AML-193 (cell line): ENCODE data around the gene CBFA2T3.

Experiments used
- DNase-seq, 2 experiments: peaks; one replicate each; lab custom pipeline; 2025; lab: John Stamatoyannopoulos, UW

The CBFA2T3 gene

DNA sequence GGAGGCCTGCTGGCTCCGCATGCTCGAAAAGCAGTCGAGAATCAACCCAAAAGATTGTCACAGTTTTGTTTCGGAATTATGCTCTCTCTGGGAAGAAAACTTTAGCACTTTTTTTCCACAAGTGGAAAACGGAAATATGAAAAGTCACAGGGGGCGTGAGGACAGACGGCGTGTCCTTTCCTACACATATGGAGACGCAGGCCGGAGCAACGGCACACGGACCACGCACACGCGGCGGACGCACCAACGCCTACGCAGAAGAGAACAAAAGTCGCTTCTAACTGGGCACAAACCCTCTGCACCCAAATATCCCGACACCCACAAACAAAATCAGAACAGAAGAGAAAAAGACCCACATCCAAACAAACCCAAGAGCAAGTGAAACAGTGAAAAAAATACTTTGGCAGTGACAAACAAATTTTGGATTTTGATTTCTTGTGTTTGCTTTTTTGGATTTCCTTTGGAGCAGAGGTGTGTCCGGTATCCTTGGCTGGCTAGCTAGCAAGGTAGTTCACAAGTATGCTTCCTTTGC is 101.2 kb downstream of the CBFA2T3 start:
- DNase-seq: no peak

DNA sequence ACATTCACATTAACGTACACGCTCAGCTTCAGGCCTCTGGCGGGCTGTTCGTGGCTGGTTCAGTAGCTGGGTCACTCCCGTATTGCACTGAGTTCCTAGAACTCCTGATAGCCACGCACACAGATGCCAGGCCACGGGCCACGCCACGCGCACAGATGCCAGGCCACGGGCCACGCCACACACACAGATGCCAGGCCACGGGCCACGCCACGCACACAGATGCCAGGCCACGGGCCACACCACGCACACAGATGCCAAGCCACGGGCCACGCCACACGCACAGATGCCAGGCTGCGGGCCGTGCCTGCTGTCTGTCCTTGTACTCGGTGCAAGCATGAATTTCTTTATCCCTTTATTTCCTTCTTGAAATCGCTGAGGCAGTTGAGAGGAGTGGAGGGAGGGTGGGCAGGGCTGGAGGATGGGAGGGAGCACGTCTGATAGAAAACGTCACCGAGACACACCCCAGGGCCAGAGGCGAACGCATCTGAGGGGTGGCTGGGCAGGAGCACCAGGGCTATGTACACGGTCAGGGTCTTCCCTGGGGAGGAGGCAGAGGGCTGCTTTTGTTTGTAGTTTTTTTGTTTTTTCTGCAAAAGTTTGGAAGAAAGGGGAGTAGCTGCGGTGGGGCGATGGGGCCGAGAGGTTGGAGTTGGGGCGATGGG is 101.9 kb downstream of the CBFA2T3 start:
- DNase-seq: no peak

DNA sequence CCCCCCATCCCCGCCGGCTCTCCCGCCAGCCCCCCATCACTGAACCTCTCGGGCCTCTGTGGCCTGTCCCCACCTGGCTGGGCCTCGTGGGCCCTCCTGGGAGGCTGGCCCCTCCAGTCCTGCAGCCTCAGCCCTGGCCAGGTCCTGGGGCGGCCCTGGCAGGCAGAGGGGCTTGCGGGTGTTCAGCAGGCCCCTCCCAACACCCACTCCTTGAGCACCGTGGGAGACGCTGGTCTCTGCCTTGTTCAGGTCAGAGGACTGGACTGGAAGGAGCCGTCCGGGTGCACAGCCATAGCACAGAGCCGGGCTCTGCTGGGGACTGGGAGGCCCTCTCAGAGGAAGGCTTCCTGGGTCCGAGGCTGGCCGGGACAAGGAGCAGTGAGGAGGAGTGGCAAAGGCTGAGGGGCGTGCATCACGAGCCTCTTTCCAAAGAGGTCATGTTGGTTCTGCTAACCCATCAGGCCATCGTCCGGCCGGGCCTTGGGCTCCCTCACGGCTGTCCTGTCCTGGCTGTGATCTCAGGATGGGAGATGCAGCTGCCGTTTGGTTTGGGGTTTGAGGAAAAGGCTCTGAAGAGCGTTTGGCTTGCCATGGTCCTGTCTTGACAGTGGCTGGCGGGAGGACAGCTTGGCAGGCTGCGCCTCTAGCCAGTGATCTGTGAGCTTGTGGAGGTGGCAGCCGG is 104.2 kb downstream of the CBFA2T3 start:
- DNase-seq: no peak

DNA sequence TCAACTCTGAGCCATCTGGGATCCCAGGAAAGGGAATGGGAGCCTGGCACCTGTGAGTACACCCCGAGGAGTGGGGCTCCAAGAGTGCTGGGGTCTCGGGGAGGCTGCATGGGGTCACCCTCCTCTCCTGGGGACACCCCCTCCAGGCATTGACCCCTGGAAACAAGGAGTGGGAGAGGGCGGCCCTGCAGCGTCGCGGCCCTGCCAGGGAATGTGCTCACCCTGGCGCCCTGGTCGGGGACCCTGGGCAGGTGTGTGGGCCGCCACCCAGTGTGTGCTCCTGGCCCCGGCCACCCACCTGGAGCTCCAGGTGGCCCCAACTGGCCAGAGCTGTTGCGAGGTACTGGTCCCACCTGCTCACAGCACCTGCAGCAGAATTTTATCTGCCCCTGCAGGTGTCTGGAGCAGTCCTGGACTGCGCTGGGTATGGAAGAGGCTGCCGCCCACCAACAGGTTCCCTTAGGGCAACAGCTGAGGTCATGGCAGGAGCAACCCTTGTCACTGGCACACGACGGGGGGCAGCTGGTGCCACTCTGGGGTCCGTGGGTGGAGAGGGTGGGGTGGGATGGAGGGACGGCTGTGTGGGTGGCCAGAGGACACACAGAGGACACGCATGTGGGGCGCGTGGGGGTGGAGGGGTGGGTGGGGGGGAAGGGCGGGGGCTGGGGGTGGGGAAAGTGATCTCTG is 105.1 kb downstream of the CBFA2T3 start:
- no peak for DNase-seq

DNA sequence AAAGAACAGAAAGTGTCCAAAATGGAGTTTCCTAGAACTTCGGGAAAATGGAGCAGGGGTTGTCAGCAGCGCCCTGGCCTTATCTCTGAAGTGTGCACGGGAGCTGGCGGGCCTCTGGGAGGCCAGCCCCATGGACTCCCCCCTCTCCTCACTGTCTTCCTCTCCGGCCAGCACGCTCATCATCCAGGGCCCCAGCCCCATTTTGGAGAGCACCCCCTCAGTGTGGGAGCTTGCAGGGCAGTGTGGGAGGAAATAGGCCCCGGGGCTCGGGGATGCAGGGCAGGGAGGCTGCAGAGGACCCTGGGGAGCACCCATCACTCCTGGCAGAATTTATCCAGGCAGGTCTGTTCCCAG is 105.7 kb downstream of the CBFA2T3 start:
- DNase-seq: no peak

DNA sequence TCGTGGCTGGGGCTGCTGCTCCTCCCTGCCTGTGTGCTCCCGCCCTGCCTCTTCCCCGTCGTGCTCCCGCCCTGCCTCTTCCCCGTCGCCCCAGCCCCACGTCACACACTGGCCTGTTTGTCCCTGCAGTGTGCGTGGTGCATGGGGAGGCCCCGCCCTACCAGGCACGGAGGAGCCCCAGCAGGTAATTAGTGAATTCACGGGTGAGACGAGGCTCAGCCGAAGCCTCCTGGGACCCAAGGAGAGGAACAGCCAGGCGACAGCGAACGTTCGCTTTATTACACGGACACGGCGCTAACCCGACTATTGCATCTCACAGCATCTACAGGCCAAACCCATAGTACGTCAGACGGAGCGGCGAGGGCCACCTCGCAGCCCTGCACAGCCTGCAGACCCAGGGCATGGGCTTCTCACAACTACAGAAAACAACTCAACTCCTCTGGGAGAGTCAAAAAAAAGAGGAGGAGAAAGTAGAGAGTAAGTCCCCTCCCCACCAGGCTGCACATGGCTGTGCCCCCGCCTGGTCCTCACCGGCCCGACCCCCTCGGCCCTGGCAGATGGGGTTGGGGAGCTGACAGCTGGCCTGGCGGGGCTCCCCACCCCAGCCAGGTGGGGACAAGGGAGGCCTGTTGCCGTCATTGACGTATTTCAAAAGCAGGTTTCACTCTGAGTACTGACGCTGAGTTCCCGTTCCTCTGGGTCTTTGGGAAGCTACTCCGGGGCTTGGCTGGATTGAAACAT is 106.2 kb downstream of the CBFA2T3 start:
- no peak for DNase-seq

DNA sequence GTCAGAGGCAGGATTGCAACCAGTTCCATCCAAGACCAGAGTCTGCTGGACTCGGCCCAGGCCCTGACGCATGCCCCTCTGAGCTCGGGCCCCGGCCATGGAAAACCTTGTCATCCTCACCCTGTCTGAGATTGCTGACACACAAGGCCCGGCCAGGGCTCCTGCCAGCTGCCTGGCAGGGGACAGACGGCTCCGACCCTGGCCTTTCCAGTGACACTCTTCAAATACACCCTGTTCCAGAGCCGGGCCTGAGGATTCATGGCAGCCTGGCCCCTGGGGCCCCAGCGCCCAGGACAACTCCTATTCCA is 107.4 kb downstream of the CBFA2T3 start:
- no peak for DNase-seq

DNA sequence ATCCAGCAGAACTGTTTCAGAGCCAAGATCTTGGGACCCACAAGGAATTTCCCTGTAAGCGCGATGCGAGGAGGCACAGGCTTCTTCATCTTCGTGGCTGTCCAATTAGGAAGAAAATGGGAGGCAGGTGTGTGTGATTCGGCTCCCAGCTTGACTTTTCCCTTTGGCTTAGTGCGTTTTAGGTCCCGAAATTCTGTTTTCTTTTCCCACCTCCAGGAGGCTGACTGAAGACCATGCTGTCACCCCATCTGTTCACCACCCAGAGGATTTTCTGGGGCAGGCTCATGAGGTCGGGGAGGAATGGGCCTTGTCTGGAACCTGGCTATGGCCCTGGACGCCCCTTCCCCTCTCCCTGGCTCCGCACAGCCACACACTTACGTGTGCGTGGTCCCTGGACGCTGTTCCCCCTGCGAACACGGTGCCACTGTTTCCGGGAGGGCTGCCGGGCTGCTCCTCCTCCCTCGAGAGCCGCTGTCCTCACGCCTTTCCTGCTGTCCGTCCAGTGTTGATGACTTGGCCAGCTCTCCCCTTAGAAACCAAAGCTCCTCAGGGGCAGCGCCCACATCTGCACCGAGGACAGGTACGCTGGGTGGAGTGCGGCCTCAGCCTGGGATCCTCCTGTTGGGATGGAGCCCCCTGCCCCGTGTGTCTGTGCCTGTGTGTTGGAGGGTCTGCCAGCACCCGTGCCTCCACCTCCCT is 107.9 kb downstream of the CBFA2T3 start:
- no peak for DNase-seq

DNA sequence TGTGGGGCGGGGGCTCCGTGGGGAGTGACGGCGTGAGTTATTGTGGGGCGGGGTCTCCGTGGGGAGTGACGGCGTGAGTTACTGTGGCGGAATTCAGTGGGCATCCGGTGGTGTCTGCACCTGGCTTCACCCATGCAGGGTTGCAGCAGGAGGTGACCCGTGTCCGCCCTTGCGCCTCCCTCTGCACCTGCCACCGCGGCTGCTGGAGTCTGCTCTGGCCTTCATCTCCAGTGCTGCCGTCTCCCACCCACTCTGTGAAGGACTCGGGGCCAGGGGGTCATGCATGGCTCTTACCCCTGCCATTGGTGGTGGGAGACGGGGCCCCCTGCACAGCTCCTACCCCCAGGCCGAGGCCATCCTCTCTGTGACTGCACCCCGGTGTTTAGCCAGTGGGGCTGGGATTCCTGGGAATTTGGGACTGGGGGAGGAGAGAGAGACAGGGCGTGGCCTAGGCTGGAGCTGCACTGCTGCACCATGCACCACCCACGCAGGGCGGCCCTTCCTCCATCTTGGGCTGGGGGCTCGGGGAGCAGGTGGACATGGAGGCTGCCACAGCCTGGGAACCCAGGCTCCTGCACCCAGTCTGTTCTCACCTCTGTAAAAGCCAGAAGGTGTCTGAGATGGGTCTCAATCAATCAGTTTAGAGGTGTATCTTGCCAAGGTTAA is 109.3 kb downstream of the CBFA2T3 start:
- DNase-seq: no peak

DNA sequence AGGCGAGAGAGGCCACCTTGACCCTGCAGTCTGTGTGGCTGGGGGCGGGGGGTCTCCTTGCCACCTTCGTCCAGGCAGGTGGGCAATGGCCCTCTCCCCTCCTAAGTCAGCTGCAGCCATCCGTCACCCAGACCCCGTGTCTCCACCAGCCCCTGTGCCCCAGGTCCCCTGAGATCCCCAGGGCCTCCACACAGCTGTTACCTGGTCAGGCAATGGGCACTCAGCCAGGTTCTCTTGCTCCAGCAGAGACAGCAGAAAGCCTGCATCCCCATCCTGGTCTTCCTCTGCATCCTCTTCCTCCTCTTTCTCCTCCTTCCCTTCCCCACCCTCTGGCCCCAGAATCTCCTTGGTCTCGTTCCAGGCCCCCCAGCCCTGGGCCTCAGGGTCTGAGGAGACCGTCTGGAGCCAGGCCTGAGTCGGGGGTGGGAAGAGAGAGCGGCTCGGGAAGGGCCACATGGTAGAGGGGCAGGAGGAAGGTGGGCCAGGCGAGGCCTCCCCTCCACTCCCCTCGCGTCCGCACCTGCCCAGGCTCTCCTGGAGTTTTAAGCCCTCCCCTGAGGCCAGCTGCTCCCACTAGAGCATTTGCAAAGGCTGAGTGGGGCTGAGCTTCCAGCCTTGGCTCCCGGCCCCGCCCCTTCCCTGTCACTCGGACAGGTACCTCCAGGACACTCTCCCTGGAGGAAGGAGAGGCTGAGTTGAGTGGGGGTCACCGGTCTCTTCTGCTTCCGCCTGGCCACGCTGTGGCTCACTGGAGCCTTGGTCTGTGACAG is 110.7 kb downstream of the CBFA2T3 start, which contains the start of gene PABPN1L:
Gene PABPN1L (minus strand): TSS at position 510 of the 770 bp plus-strand sequence. CDS start 54 bp downstream, at position 456.
- no peak for DNase-seq

DNA sequence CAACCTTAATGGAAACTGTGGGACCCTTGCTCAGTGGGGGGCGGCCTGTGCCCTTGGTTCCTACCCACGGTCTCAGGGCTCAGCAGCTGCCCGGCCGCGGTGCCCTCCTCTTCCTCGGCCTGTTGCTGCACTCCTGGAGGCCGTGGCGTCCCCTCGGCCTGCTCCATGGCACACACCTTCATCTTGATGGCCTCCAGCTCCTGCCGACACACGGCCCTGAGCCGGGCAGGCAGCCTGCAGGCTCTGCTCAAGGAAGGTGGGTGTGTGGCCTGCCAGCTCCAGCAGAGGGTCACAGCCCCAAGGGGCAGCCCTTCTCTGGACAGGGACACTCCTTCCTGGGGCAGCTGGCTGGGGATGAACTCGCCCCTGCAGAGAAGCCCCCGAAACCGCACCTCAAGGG is 111.3 kb downstream of the CBFA2T3 start:
- no peak for DNase-seq

DNA sequence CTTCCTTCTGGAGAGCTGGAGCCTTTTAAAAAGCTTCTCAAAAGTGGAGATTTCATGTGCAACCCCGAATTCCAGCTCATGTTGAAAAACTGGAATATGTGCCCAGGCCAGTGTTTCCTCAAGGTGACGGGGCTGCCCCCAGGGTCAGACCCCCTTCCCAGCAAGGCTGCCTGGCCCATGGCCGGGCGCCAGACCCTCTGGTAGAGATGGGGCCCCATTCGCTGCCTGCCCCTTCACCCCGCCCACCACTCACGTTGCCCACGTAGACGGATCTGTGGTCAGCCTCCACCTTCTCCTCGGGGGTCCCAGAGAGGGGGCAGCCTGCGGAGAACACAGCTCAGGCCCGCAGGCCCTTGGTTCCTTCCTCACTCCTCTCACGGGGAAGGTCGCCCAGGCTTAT is 111.7 kb downstream of the CBFA2T3 start:
- DNase-seq: no peak

DNA sequence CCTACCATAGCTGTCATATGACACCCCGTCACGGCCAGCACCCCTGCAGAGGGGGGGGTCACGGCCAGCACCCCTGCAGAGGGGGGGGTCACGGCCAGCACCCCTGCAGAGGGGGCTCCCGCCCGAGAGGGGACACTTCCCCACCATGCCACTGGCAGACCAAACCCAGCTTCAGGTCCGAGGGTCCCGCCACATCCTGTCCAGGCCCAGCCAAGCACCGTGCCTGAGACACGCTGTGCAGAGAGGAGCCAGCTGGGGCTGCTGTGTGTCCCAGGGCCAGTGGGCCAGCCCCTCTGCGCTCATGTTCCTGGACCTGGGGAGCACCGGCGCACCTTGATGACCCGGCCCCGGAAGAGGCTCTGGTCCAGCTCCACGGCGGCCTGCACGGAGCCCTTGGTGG is 112.5 kb downstream of the CBFA2T3 start:
- DNase-seq: no peak

DNA sequence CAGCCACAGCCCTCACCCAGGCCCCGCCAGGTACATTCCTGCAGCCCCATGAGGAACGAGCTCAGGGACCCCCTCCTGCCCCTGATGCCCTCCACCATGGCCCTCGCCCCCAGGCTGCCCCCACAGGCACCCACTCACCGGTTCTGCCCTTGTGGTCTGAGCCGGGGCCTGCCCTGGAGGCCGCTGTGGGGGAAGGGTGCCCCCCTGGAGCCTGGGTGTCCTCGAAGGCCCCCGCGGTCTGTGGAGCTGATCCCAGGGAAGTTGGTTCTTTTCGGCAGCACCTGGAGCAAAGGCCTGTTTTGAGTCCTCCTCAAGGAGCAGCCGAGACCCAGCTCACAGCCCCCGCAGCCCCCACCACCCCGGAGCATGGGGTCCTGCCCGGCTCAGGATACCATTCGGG is 112.9 kb downstream of the CBFA2T3 start:
- DNase-seq: no peak

DNA sequence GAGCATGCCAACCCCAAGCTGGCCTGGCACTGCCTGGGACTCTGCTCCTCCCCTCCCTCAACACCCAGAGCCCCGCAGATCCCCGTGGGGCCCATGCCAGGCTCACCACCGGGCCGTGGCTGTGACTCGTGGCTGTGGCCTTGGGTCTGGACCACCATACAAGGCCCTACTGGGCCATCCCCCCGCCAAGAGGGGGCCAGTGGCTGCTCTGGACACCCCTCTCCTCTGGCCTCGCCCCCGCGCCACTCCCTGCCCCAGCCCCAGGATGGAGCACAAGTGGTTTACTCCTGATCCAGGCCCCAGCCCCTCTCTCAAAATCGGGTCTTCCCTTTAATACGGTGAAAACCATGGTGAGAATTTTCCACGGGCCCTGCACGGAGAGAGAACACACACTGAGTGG is 113.6 kb downstream of the CBFA2T3 start:
- no peak for DNase-seq

DNA sequence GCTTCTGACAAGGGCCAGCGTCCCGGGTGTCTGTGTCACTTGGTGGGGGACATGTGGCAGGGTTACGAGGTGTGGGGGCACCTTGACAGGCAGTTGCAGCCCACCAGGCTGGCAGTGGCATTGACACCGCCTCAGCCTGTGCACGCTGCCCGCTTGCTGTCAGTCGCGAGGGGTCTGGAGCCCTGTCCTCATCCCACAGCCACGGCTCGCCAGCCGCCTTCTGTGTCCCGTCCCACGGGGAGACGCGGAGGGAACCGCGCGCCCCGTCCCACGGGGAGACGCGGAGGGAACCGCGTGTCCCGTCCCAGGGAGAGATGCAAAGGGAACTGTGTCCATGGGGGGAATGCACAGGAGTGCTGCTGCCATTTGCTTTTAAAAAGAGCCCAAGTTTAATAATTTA is 114.0 kb downstream of the CBFA2T3 start:
- no peak for DNase-seq

DNA sequence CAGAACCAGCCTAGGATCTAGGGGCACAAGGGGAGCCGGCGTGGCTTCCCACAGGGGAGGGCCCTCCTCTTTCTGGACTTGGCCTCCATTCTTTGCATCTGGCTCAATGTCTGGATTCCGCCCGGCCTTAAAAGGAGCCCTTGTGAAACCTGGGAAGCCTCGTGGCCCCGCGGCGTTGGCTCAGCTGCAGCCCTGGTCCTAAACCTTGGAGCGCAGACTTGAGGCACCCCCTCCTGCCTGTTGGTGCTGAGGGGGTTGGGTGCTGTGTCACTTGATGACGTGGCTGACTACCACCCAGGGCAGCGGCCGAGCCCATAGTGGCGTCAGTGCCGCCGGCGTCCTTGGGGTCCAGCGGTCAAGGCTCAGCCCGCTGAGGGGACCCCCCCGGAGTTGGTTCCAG is 115.6 kb downstream of the CBFA2T3 start:
- DNase-seq: no peak

DNA sequence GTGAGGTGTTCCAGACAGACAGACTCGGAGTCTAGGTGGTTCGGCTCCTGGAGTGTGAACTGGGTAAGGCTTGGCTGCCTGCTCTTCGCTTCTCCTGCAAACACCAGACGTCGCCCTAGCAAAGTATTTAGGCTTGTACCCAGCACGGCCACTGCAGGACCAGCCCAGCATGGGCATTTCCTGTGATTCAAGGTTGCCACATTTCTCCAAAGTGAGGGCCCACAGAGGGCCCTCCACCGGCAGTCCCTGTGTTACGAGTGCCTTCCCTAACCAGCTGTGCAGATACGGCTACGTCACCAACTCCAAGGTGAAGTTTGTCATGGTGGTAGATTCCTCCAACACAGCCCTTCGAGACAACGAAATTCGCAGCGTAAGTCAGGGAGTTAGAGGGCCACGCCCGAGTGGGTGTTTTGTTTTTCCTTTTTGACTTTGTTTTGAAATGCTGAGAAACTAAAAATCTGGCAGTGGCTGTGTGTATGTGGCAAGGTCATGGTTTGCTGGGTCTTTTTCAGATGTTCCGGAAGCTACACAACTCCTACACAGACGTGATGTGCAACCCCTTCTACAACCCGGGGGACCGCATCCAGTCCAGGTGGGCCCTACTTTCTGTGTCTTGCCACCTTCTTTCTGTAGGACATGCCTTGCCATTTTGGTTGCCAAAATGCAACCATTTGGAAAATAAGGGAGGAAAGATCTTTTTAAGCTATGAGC is 117.5 kb downstream of the CBFA2T3 start:
- DNase-seq: no peak

DNA sequence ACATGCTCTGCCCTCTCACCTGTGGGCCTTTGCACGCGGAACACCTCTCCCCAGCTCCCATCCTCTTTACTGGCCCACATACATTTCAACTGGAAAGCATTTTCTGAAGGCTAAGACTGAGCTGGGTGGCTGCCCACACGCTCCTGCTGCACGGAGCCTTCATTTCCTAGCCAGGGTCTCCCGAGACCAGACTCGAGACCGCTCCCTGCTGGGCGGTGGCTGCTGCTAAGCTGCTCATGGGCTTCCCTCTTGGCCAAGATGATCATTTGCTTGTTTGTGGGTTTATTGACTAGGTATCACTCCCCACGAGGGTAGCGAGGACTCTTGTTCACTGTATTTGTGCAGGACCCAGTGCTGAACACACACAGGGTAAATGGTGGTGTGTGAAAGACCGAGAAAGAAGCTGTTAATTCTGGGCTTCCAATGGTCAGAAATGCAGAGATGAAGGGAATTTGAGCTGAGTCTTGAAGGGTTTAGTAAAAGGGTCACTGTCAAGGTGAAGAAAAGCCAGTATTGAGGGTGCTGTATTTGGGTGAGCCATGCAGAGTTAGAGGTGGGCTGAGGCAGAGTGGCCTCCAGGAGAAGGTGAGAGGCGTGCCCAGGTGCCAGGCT is 119.2 kb downstream of the CBFA2T3 start:
- DNase-seq: peak; percentile 83 to 85
